ENCODE data around the gene GDF10.

The GDF10 gene

GRCh38 chr10:47288236-47288635 lies 11.8 kb upstream of the GDF10 start:
- no peak for ATAC-seq
- TF ChIP-seq ISL1 (CRISPR knock-in tag; IDR thresholded peaks at IDR 0.05), result no peak
- no peak for TF ChIP-seq ZNF8 (CRISPR knock-in tag; IDR thresholded peaks at IDR 0.05)
- TF ChIP-seq ZFP3 (CRISPR knock-in tag; IDR thresholded peaks at IDR 0.05), result no peak
- TF ChIP-seq RARB (CRISPR knock-in tag; IDR thresholded peaks at IDR 0.05), result no peak
- no peak for TF ChIP-seq GLIS3 (CRISPR knock-in tag; IDR thresholded peaks at IDR 0.05)
- no peak for TF ChIP-seq ZC3H10 (CRISPR knock-in tag; IDR thresholded peaks at IDR 0.05)
- no peak for TF ChIP-seq ARNTL (CRISPR knock-in tag; IDR thresholded peaks at IDR 0.05; ENCODE audit: borderline replicate concordance, low read depth)
- no peak for TF ChIP-seq CSDC2 (CRISPR knock-in tag; IDR thresholded peaks at IDR 0.05)
- TF ChIP-seq, protein P1, sequence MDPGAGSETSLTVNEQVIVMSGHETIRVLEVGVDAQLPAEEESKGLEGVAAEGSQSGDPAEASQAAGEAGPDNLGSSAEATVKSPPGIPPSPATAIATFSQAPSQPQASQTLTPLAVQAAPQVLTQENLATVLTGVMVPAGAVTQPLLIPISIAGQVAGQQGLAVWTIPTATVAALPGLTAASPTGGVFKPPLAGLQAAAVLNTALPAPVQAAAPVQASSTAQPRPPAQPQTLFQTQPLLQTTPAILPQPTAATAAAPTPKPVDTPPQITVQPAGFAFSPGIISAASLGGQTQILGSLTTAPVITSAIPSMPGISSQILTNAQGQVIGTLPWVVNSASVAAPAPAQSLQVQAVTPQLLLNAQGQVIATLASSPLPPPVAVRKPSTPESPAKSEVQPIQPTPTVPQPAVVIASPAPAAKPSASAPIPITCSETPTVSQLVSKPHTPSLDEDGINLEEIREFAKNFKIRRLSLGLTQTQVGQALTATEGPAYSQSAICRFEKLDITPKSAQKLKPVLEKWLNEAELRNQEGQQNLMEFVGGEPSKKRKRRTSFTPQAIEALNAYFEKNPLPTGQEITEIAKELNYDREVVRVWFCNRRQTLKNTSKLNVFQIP (CRISPR knock-in tag; IDR thresholded peaks at IDR 0.05; ENCODE audit: borderline replicate concordance, low read depth), result no peak
- no peak for TF ChIP-seq ZNF565 (CRISPR knock-in tag; conservative IDR thresholded peaks at IDR 0.05; ENCODE audit: low read depth)
- no peak for TF ChIP-seq TCF4 (CRISPR knock-in tag; IDR thresholded peaks at IDR 0.05; ENCODE audit: borderline replicate concordance)
- TF ChIP-seq, protein P2, sequence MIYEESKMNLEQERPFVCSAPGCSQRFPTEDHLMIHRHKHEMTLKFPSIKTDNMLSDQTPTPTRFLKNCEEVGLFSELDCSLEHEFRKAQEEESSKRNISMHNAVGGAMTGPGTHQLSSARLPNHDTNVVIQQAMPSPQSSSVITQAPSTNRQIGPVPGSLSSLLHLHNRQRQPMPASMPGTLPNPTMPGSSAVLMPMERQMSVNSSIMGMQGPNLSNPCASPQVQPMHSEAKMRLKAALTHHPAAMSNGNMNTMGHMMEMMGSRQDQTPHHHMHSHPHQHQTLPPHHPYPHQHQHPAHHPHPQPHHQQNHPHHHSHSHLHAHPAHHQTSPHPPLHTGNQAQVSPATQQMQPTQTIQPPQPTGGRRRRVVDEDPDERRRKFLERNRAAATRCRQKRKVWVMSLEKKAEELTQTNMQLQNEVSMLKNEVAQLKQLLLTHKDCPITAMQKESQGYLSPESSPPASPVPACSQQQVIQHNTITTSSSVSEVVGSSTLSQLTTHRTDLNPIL (CRISPR knock-in tag; IDR thresholded peaks at IDR 0.05; ENCODE audit: low read depth), result no peak
- no peak for TF ChIP-seq PATZ1 (CRISPR knock-in tag; IDR thresholded peaks at IDR 0.05; ENCODE audit: borderline replicate concordance)
- TF ChIP-seq ZFP30 (CRISPR knock-in tag; IDR thresholded peaks at IDR 0.05), result no peak
- TF ChIP-seq CSRNP3 (CRISPR knock-in tag; IDR thresholded peaks at IDR 0.05), result no peak
- TF ChIP-seq ESRRG (CRISPR knock-in tag; IDR thresholded peaks at IDR 0.05), result no peak
- TF ChIP-seq SNAI2 (CRISPR knock-in tag; IDR thresholded peaks at IDR 0.05), result no peak

- ATAC-seq, result no peak
- TF ChIP-seq SNAI2 (CRISPR knock-in tag; IDR thresholded peaks at IDR 0.05), result no peak
- no peak for TF ChIP-seq PPARA (CRISPR knock-in tag; IDR thresholded peaks at IDR 0.05; ENCODE audit: borderline replicate concordance)
- no peak for TF ChIP-seq CSDC2 (CRISPR knock-in tag; IDR thresholded peaks at IDR 0.05)
- TF ChIP-seq OSR1 (CRISPR knock-in tag; IDR thresholded peaks at IDR 0.05), result no peak
- no peak for TF ChIP-seq RARB (CRISPR knock-in tag; IDR thresholded peaks at IDR 0.05)
- no peak for TF ChIP-seq GLIS3 (CRISPR knock-in tag; IDR thresholded peaks at IDR 0.05)
- no peak for TF ChIP-seq ZFP3 (CRISPR knock-in tag; IDR thresholded peaks at IDR 0.05)
- no peak for TF ChIP-seq ZC3H10 (CRISPR knock-in tag; IDR thresholded peaks at IDR 0.05)
- TF ChIP-seq, protein P1 (CRISPR knock-in tag; IDR thresholded peaks at IDR 0.05; ENCODE audit: borderline replicate concordance, low read depth), result no peak
- TF ChIP-seq CSRNP3 (CRISPR knock-in tag; IDR thresholded peaks at IDR 0.05), result no peak
- no peak for TF ChIP-seq TCF4 (CRISPR knock-in tag; IDR thresholded peaks at IDR 0.05; ENCODE audit: borderline replicate concordance)
- TF ChIP-seq TOX (CRISPR knock-in tag; IDR thresholded peaks at IDR 0.05; ENCODE audit: borderline replicate concordance), result no peak
- no peak for TF ChIP-seq ZFP30 (CRISPR knock-in tag; IDR thresholded peaks at IDR 0.05)
- TF ChIP-seq ZNF8 (CRISPR knock-in tag; IDR thresholded peaks at IDR 0.05), result no peak
- TF ChIP-seq PATZ1 (CRISPR knock-in tag; IDR thresholded peaks at IDR 0.05; ENCODE audit: borderline replicate concordance), result no peak
- no peak for TF ChIP-seq ZNF70 (CRISPR knock-in tag; IDR thresholded peaks at IDR 0.05)
Observed at GRCh38 chr10:47288916-47289495, 11.0 kb upstream of the GDF10 start.
